GM20000 (cell line): ENCODE results near the gene HIVEP1.

ENCODE experiments used
- DNase-seq: peaks from one replicate; pipeline ENCODE4 v3.0.0; 2012; ENCODE audit warnings: low spot score
- TF ChIP-seq, protein P1 (sequence below): IDR thresholded peaks from 2 replicates; pipeline ENCODE4 v1.5.1; 2012; ENCODE audit warnings: mild to moderate bottlenecking, control low read depth; ENCODE audit errors: extremely low read depth, missing control alignments

The HIVEP1 gene

DNA sequence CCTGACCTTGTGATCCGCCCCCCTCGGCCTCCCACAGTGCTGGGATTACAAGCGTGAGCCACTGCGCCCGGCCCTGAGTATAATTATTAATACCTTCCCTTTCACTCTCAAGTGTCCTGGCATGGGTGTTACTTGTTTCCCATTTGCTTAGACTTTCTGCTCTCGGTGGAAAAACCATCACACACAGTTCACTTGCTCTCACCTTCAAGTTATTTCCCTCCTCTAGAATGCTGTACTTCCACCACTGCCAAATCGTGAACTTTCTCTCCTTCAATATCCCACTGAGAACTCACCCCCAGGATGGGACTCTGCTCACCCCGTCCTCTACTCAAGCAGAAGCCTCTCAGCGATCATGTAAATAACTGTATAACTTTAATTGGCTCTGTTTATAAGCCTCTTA is 4.6 kb upstream of the HIVEP1 start:
- no peak for DNase-seq
- TF ChIP-seq, protein P1, sequence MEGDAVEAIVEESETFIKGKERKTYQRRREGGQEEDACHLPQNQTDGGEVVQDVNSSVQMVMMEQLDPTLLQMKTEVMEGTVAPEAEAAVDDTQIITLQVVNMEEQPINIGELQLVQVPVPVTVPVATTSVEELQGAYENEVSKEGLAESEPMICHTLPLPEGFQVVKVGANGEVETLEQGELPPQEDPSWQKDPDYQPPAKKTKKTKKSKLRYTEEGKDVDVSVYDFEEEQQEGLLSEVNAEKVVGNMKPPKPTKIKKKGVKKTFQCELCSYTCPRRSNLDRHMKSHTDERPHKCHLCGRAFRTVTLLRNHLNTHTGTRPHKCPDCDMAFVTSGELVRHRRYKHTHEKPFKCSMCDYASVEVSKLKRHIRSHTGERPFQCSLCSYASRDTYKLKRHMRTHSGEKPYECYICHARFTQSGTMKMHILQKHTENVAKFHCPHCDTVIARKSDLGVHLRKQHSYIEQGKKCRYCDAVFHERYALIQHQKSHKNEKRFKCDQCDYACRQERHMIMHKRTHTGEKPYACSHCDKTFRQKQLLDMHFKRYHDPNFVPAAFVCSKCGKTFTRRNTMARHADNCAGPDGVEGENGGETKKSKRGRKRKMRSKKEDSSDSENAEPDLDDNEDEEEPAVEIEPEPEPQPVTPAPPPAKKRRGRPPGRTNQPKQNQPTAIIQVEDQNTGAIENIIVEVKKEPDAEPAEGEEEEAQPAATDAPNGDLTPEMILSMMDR: no peak

DNA sequence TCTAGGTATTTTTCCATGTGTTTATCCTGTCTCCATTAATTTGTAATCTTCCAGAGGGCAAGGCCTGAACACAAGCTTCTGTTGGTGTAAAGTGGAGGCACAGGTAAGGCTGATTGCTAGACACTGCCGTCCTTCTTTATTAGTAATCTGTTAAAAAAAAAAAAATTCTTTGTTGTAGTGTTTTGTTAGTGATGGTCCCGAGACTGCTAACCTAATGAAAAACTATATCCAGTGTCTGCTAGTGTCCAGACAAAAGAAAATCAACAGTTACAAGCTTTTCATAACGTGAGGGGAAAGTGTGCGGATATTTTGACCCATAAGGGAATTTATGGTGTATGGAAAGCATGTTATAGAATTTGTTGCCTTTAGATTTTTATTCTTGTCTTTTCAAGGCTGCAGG is 4.2 kb upstream of the HIVEP1 start:
- no peak for DNase-seq
- TF ChIP-seq, protein P1: no peak

DNA sequence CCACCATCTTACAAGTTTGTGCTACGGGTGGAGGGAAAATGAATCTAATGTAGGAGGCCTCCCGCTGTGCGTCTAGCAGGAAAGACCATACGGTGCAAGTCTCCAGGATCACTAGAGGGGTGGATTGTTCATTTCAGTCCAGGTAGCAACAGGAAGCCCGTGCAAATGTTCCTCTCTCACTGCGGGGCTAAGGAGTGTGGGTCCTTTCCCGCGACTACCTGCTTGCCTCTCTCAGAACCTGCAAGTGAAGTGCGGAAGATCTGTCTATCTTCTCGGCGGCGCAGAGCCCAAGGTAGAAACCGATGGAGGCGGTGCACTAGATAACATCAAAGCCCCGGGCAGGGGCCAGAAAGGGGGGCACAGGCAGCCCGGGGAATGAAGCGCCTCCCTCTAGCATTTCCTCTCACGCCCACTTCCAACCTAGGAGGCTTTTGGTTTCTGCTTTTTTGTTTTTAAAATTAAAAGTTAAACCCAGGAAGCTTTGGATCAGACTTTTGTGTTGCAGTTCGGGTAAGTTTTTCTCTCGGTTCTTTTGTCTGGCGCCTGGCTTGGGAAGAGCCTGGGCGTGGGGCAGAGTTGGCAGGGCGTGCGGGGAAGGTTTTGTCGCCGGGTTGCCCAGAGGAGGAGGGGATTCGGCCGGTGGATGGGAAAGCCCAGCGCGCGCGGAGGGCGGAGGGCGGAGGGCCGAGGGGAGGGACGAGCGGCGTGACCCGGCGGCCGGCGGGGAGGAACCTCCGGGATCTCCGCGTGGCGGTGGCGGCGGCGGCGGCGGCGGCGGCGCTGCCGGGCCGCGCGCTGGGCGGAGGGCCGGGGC is 3.5 kb upstream of the HIVEP1 start:
- DNase-seq: peak; percentile 84
- TF ChIP-seq, protein P1: no peak

DNA sequence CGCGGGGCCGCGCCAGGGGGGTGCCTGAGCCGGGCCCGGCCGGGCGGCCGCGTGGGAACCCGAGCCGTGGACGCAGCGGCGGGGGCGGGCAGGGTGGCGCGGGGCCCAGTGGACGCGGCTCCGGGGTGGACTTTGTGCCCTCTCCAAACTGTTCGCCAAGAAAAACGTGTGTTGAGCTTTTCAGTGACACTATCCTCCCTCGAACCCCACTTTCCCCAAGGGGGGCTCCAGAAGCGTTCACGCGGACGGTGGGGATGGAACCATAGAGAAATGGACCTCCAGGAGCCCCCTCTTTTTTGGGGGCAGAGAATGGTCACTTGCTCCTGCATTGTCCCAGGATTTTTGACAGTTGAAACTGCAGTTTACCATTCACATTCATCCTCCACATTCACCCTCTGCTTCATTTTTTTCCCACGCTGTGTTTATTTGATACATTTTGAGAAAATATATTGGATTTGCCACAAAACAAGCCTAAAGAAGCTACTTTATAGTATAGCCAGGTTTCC is 2.9 kb upstream of the HIVEP1 start:
- DNase-seq: no peak
- TF ChIP-seq, protein P1: no peak

DNA sequence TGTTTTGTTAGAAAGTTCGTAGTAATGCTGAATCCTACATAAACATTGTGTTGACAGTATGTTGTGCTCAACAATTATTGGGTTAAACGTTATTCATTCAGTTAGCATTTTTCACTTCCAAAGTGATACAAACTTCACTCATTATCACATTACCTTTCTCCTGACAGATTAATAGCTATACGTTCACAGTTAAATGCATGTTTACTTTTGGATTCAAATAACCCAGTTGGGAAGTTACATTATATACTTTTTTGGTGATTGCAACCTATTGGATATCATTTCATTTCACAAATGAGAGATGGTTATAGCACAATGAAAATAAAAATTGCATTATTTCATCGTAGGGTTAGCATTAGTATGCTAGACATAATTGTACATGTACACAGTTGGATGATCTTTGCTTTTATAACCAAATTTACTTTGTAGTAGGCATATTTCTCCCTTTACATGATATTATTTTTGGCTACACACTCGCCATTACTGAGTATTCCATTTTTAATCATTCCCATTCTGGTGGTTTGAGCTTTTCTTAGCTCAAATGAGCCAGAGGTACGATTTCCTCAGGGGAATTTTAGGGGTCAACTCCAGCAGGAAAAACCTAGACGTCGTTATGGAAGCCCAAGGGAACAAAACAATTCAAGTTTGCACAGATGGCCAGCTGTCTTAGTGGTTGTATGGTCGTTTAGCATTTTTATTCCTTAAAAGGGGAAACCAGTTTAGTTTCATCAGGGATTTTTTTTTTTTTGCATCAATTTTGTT is 2.1 kb upstream of the HIVEP1 start:
- TF ChIP-seq, protein P1: no peak
- DNase-seq: no peak

DNA sequence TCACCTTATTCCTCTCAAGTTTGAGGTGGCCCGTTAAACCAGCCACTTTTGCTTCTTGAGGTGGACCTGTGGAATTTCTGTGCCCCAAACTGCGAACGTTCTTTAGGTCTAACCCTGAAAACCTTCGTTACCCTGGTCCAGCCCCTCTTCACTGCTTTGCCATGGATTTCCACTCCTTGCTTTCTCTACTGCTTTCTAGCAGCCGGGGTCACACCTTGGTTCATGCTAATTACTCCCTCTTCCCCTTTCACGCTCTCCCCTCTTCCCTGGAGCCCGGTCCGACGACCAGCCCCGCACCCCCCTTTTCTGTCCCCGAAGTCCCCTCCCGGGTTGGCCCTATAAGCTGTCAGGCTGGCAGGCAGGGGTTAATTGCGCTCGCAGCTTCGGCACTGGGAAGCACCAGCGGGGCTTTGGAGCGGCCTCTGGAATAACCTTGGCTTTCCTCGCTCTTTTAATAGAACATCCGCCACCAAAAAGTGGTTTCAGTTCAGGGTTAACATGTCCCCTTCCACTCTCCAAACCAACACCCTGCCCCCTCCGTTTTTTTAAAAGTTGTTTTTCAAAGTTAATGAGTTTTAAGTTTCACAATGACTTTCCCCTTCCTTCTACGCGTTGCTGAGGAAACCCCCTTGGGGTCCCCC is 1.4 kb upstream of the HIVEP1 start:
- TF ChIP-seq, protein P1: no peak
- DNase-seq: peak; percentile 48
